Measurements from ENCODE around the gene ZNF667.

GRCh38 chr19:56423985-56424353 lies 53.2 kb downstream of the ZNF667 start:
- TF ChIP-seq EZH2 (IDR thresholded peaks at IDR 0.05; ENCODE audit: borderline replicate concordance, insufficient read depth, low read length, poor library complexity, severe bottlenecking), result no peak
- TF ChIP-seq CTCF (IDR thresholded peaks at IDR 0.05; ENCODE audit: poor library complexity, severe bottlenecking), result no peak
- TF ChIP-seq REST (IDR thresholded peaks at IDR 0.05; ENCODE audit: borderline replicate concordance), result no peak
- TF ChIP-seq POLR2AphosphoS5 (IDR thresholded peaks at IDR 0.05), result no peak

All from neural cell (in vitro differentiated cells).